SU-DHL-6 (cell line): ENCODE data around the gene PMF1.

ENCODE experiments used
- EZH2phosphoT487 ChIP-seq: fragments of 200-600 bp; sonication (generic), shearing (Covaris generic); conservative IDR thresholded peaks from 2 replicates; pipeline ENCODE4 v1.6.1; 2018; ENCODE audit warnings: mild to moderate bottlenecking, antibody characterized with exemption, low read length, moderate library complexity, mixed read lengths
- TF ChIP-seq, protein P1 (sequence below): fragments of 200-600 bp; sonication (generic); IDR thresholded peaks from one replicate; pipeline ENCODE4 v1.5.1; 2017; ENCODE audit warnings: antibody characterized with exemption, mild to moderate bottlenecking, low read length, moderate library complexity; ENCODE audit not compliant: insufficient read depth, poor library complexity, severe bottlenecking

DNA sequence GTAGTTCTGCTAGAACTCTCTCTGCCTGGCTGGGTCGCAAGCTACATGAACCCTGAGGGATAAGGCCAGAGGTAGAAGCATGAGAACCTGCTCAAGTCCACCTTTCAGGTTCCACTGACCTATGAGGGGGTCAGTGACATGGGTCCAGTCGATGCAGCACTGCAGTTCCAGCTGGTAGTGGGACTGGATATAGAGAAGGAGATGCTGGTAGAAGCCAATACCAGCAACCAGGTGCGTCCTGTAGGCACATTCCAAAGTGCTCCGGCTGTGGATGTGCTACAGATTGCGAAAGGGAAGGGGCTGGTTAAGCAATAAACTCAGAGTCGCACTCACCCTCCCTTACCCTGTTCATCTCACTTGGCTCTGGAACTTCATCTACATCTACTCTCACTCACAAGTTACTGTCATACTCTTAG, 64.2 kb downstream of the PMF1 start:
- TF ChIP-seq, protein P1, sequence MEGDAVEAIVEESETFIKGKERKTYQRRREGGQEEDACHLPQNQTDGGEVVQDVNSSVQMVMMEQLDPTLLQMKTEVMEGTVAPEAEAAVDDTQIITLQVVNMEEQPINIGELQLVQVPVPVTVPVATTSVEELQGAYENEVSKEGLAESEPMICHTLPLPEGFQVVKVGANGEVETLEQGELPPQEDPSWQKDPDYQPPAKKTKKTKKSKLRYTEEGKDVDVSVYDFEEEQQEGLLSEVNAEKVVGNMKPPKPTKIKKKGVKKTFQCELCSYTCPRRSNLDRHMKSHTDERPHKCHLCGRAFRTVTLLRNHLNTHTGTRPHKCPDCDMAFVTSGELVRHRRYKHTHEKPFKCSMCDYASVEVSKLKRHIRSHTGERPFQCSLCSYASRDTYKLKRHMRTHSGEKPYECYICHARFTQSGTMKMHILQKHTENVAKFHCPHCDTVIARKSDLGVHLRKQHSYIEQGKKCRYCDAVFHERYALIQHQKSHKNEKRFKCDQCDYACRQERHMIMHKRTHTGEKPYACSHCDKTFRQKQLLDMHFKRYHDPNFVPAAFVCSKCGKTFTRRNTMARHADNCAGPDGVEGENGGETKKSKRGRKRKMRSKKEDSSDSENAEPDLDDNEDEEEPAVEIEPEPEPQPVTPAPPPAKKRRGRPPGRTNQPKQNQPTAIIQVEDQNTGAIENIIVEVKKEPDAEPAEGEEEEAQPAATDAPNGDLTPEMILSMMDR, result no peak
- TF ChIP-seq EZH2phosphoT487, result no peak
